Measurements from ENCODE around the gene ZNF763. TPM values are rescaled to one million over a fixed set of nuclear protein-coding genes. Genes with fewer than 3 reads are reported as not detected.

Gene ZNF763

Small RNA genes lying within 50 kb of the gene (small RNA-seq; reads per million reads assigned to genes)
- not detected for gene RNA5SP464 (ENCODE audit: insufficient read depth)
- gene RNA5SP465 (ENCODE audit: insufficient read depth): not detected
